ENCODE measurements around the gene CCSER2. TPM values are rescaled to one million over a fixed set of nuclear protein-coding genes. Genes with fewer than 3 reads are reported as not detected.

CCSER2 gene
- total RNA-seq, 2 donors from 2014 or later, result 29.8 to 38.8 TPM

- Histone ChIP-seq H3K27ac (ENCODE audit: low read depth, low read length) (no peak overlapping the region), H3K9me3 (ENCODE audit: control insufficient read depth, low read length) (peaks cover under 1% of the 10 kb centered on the region), H3K36me3 (ENCODE audit: control insufficient read depth, insufficient read depth, low read length) (no peaks in the 10 kb centered on the region), H3K4me1 (ENCODE audit: control insufficient read depth, insufficient read depth, low read length) (peaks cover 28% of the 10 kb centered on the region), H3K27me3 (ENCODE audit: control insufficient read depth, insufficient read depth, low read length, poor library complexity, severe bottlenecking) (no peaks in the 10 kb centered on the region), H3K9ac (ENCODE audit: extremely low read depth, low read length, poor library complexity, severe bottlenecking) (no peak overlapping the region), H3K4me3 (ENCODE audit: low read length) (no peak overlapping the region)
- Mint-ChIP-seq H3K4me1 (peaks cover 59% of the 10 kb centered on the region), H3K4me3 (no peak overlapping the region), H3K36me3 (ENCODE audit: low read depth) (no peaks in the 10 kb centered on the region), H3K9me3 (peaks cover 3% of the 10 kb centered on the region), H3K27me3 (ENCODE audit: insufficient read depth) (no peaks in the 10 kb centered on the region), H3K27ac (peak overlapping the region; percentile 64)
- no peak for DNase-seq
- WGBS, 2 experiments (ENCODE audit: insufficient coverage in 1 of 2, insufficient read length in 1 of 2), result 87 to 92% methylated on average over 7 to 11 of the region's 11 CpGs
- TF ChIP-seq, protein P1, sequence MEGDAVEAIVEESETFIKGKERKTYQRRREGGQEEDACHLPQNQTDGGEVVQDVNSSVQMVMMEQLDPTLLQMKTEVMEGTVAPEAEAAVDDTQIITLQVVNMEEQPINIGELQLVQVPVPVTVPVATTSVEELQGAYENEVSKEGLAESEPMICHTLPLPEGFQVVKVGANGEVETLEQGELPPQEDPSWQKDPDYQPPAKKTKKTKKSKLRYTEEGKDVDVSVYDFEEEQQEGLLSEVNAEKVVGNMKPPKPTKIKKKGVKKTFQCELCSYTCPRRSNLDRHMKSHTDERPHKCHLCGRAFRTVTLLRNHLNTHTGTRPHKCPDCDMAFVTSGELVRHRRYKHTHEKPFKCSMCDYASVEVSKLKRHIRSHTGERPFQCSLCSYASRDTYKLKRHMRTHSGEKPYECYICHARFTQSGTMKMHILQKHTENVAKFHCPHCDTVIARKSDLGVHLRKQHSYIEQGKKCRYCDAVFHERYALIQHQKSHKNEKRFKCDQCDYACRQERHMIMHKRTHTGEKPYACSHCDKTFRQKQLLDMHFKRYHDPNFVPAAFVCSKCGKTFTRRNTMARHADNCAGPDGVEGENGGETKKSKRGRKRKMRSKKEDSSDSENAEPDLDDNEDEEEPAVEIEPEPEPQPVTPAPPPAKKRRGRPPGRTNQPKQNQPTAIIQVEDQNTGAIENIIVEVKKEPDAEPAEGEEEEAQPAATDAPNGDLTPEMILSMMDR (conservative IDR thresholded peaks at IDR 0.05), result no peak
These were observed 221.2 kb downstream of the CCSER2 start for GRCh38 chr10:84549368-84550165.

DNA sequence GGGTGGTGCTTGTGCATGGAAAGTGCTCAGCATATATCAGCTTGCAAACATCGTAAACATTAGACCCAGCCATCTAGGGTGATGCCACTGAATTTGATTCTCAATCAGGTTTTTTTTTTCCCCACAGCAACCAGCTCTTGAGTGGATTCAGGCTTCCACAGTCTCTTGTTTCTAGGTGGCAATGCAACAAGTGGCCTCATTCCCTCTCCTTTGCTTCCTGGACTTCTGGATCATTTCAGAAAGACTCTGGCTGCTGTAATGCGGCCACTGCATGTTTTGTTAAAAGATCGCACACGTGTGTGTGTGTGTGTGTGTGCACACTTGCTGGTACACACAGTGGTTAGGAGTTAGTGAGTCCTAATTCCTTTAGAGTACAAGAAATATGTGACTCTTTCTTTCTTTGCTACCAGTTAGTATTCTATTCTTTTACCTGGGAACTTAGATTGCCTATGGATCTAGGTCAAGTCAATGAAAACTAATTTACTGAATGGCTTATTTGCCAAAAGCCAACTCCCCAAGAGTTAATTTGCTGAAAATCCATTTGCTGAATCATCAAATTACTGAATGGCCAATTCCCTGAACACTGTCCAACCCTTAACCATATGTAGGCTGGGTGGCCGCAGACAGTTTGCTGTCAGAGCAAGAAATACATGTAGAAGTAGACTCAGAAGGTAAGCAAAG lies 222.5 kb downstream of the CCSER2 start:
- 90 to 98% methylated on average over 5 of the region's 5 CpGs for WGBS, 2 experiments (ENCODE audit: insufficient coverage in 1 of 2, insufficient read length in 1 of 2)
- TF ChIP-seq, protein P1 (conservative IDR thresholded peaks at IDR 0.05), result no peak
- Mint-ChIP-seq H3K36me3 (ENCODE audit: low read depth) (no peaks in the 10 kb centered on the region), H3K27ac (no peak overlapping the region), H3K4me1 (peaks cover 52% of the 10 kb centered on the region), H3K4me3 (no peak overlapping the region), H3K27me3 (ENCODE audit: insufficient read depth) (no peaks in the 10 kb centered on the region), H3K9me3 (peaks cover 3% of the 10 kb centered on the region)
- Histone ChIP-seq H3K27me3 (ENCODE audit: control insufficient read depth, insufficient read depth, low read length, poor library complexity, severe bottlenecking) (no peaks in the 10 kb centered on the region), H3K36me3 (ENCODE audit: control insufficient read depth, insufficient read depth, low read length) (no peaks in the 10 kb centered on the region), H3K27ac (ENCODE audit: low read depth, low read length) (no peak overlapping the region), H3K9ac (ENCODE audit: extremely low read depth, low read length, poor library complexity, severe bottlenecking) (no peak overlapping the region), H3K9me3 (ENCODE audit: control insufficient read depth, low read length) (peaks cover 4% of the 10 kb centered on the region), H3K4me1 (ENCODE audit: control insufficient read depth, insufficient read depth, low read length) (peaks cover 27% of the 10 kb centered on the region), H3K4me3 (ENCODE audit: low read length) (no peak overlapping the region)
- DNase-seq, result no peak

DNA sequence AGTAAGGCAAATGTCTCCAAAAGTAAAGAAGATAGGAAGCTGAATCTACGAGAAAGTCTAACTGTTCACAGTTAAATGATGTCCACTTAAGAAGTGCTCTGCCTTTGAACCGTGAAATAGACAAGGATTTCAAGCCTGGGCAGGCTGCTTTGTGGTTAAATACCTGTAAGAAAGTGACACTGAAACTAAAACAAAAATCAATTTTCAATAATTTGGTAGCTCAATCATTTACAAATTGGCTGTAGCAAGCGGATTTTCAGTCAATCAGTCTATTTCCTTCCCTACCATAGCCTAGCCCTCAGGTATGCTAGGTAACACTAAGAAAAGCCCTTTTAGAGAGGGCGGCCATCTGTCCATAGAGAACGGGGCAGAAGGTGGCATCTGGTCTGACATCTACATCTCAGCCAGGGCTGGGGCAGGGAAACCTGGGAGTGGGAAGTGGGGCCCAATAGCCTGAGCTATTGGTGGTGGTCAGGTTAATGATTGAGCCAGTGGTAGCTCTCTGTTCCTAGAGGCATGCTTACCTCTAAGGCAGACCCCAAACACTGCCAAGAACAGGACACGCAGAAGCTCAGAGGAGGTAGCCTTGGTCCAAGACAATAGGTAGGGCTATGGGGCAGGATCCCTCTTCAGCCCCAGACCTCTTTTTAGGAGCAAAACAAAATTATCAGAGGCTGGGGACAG lies 223.2 kb downstream of the CCSER2 start:
- H3K9me3 ChIP-seq (ENCODE audit: control insufficient read depth, low read length), result peaks cover 4% of the 10 kb centered on the region
- no peaks in the 10 kb centered on the region for H3K36me3 ChIP-seq (ENCODE audit: control insufficient read depth, insufficient read depth, low read length)
- no peaks in the 10 kb centered on the region for H3K27me3 ChIP-seq (ENCODE audit: control insufficient read depth, insufficient read depth, low read length, poor library complexity, severe bottlenecking)
- no peak overlapping the region for H3K9ac ChIP-seq (ENCODE audit: extremely low read depth, low read length, poor library complexity, severe bottlenecking)
- Mint-ChIP-seq H3K36me3 (ENCODE audit: low read depth) (no peaks in the 10 kb centered on the region), H3K9me3 (peaks cover 3% of the 10 kb centered on the region), H3K4me3 (no peak overlapping the region), H3K4me1 (peaks cover 46% of the 10 kb centered on the region), H3K27me3 (ENCODE audit: insufficient read depth) (no peaks in the 10 kb centered on the region), H3K27ac (no peak overlapping the region)
- no peak for DNase-seq
- H3K4me3 ChIP-seq (ENCODE audit: low read length), result no peak overlapping the region
- TF ChIP-seq, protein P1 (conservative IDR thresholded peaks at IDR 0.05), result no peak
- 92 to 94% methylated on average over 3 to 6 of the region's 6 CpGs for WGBS, 2 experiments (ENCODE audit: insufficient coverage in 1 of 2, insufficient read length in 1 of 2)
- peaks cover 21% of the 10 kb centered on the region for H3K4me1 ChIP-seq (ENCODE audit: control insufficient read depth, insufficient read depth, low read length)
- no peak overlapping the region for H3K27ac ChIP-seq (ENCODE audit: low read depth, low read length)
